H1 (cell line): ENCODE results near the gene COMMD2. TPM values are rescaled to one million over a fixed set of nuclear protein-coding genes. Genes with fewer than 3 reads are reported as not detected.

Experiments
- CTCF ChIA-PET: fragments of 300-600 bp; sonication (Branson Sonifier 250); formaldehyde crosslinking; loops from one replicate; lab custom pipeline; 2021; ENCODE audit not compliant: partially characterized antibody; lab: Charles Lee
- POLR2A ChIA-PET: fragments of 300-600 bp; sonication (Branson Sonifier 250); formaldehyde crosslinking; loops from one replicate; lab custom pipeline; 2021; ENCODE audit warnings: inconsistent platforms; ENCODE audit not compliant: partially characterized antibody; lab: Charles Lee
- DNase-seq, 2 experiments: peaks; one replicate each; pipeline versions ENCODE4 v3.0.0 to v3.0.0-alpha.2; 2010 to 2022; ENCODE audit warnings: low spot score in 2 of 2, low read depth in 1 of 2, mixed read lengths in 1 of 2
- FAIRE-seq: peaks from 2 replicates; lab custom pipeline; 2011; peaks lifted over from hg19 to GRCh38; lab: Jason Lieb, UNC
- H2AFZ ChIP-seq: 2 replicates; pipeline ENCODE4 v1.8.1; 2012; ENCODE audit warnings: low read length, inconsistent platforms
- H2AK5ac ChIP-seq: 2 replicates; pipeline ENCODE4 v1.6.1; 2013; ENCODE audit warnings: low read depth, low read length
- H2BK120ac ChIP-seq: replicated peaks from 2 replicates; pipeline ENCODE3; 2013; ENCODE audit warnings: low read depth, low read length, inconsistent platforms
- H2BK12ac ChIP-seq: 2 replicates; pipeline ENCODE4 v1.6.1; 2013; ENCODE audit warnings: low read depth, low read length
- H2BK15ac ChIP-seq: 2 replicates; pipeline ENCODE4 v1.6.1; 2013; ENCODE audit warnings: low read length
- H2BK20ac ChIP-seq: 2 replicates; pipeline ENCODE4 v1.6.1; 2013; ENCODE audit warnings: low read length
- H2BK5ac ChIP-seq: 2 replicates; pipeline ENCODE4 v1.6.1; 2013; ENCODE audit warnings: low read depth, low read length
- H3K14ac ChIP-seq: 2 replicates; pipeline ENCODE4 v1.6.1; 2013; ENCODE audit warnings: inconsistent platforms; ENCODE audit not compliant: insufficient read length
- H3K18ac ChIP-seq: 2 replicates; pipeline ENCODE4 v1.6.1; 2013; ENCODE audit warnings: low read length; ENCODE audit errors: extremely low read depth
- H3K23ac ChIP-seq: 2 replicates; pipeline ENCODE4 v1.6.1; 2013; ENCODE audit warnings: inconsistent platforms; ENCODE audit not compliant: insufficient read length
- H3K23me2 ChIP-seq: 2 replicates; pipeline ENCODE4 v1.6.1; 2013; ENCODE audit warnings: low read depth, low read length
- H3K27ac ChIP-seq: 2 replicates; pipeline ENCODE4 v1.6.1; 2011; ENCODE audit warnings: low read depth, low read length, inconsistent platforms
- H3K27me3 ChIP-seq, 4 experiments: replicated peaks in 1 of 4; 1 replicate in 1 of 4; 2 replicates in 3 of 4; pipeline versions ENCODE4 v1.6.1 to v1.8.1; 2011 to 2013; ENCODE audit warnings: low read length in 3 of 4, mild to moderate bottlenecking in 3 of 4, inconsistent platforms in 2 of 4, mixed read lengths in 2 of 4, moderate library complexity in 1 of 4; ENCODE audit not compliant: control insufficient read depth in 3 of 4, insufficient read depth in 3 of 4; ENCODE audit errors: extremely low read depth in 1 of 4
- H3K36me3 ChIP-seq, 4 experiments: 2 replicates each; pipeline versions ENCODE4 v1.6.1 to v1.8.1; 2011 to 2013; ENCODE audit warnings: mild to moderate bottlenecking in 4 of 4, low read length in 3 of 4, moderate library complexity in 2 of 4, control low read depth in 1 of 4, inconsistent platforms in 1 of 4; ENCODE audit not compliant: insufficient read depth in 4 of 4, control insufficient read depth in 2 of 4
- H3K4ac ChIP-seq: replicated peaks from 2 replicates; pipeline ENCODE3; 2013; ENCODE audit warnings: low read length, low read depth, mixed read lengths, inconsistent platforms; ENCODE audit not compliant: insufficient read length
- H3K4me1 ChIP-seq, 4 experiments: replicated peaks in 1 of 4; 1 replicate in 1 of 4; 2 replicates in 3 of 4; pipeline versions ENCODE4 v1.6.1 to v1.8.1; 2011 to 2013; ENCODE audit warnings: low read length in 3 of 4, inconsistent platforms in 2 of 4, mixed read lengths in 1 of 4; ENCODE audit not compliant: insufficient read depth in 4 of 4, control insufficient read depth in 3 of 4
- H3K4me2 ChIP-seq, 2 experiments: 2 replicates each; pipeline versions ENCODE4 v1.6.1 to v1.8.1; 2011 to 2013; ENCODE audit warnings: low read depth in 2 of 2, low read length in 2 of 2, control low read depth in 1 of 2, inconsistent platforms in 1 of 2, mild to moderate bottlenecking in 1 of 2; ENCODE audit not compliant: insufficient read depth in 1 of 2
- H3K4me3 ChIP-seq, 4 experiments: fragments of 200-600, 300-600 bp in 1 of 4; sonication (generic), shearing (Covaris generic), sonication (Bioruptor Twin) in 1 of 4; 2 replicates each; pipeline versions ENCODE4 v1.5.1 to v1.8.1; 2011 to 2016; ENCODE audit warnings: low read length in 4 of 4, low read depth in 3 of 4, control low read depth in 2 of 4, inconsistent platforms in 2 of 4, mild to moderate bottlenecking in 2 of 4, mixed read lengths in 1 of 4, moderate library complexity in 1 of 4; ENCODE audit not compliant: insufficient read depth in 2 of 4; ENCODE audit errors: extremely low read depth in 1 of 4
- H3K56ac ChIP-seq: replicated peaks from 2 replicates; pipeline ENCODE3; 2013; ENCODE audit warnings: low read depth, mild to moderate bottlenecking, mixed read lengths, low read length, inconsistent platforms; ENCODE audit not compliant: insufficient read length
- H3K79me1 ChIP-seq: 2 replicates; pipeline ENCODE4 v1.6.1; 2013; ENCODE audit warnings: low read depth, low read length, control low read depth
- H3K79me2 ChIP-seq, 2 experiments: 2 replicates each; pipeline versions ENCODE4 v1.6.1 to v1.8.1; 2012 to 2013; ENCODE audit warnings: low read length in 2 of 2, mild to moderate bottlenecking in 2 of 2, inconsistent platforms in 1 of 2; ENCODE audit not compliant: insufficient read depth in 2 of 2, control insufficient read depth in 1 of 2
- H3K9ac ChIP-seq, 4 experiments: replicated peaks in 1 of 4; 1 replicate in 1 of 4; 2 replicates in 3 of 4; pipeline versions ENCODE4 v1.6.1 to v1.8.1; 2011 to 2013; ENCODE audit warnings: low read depth in 3 of 4, low read length in 3 of 4, control low read depth in 2 of 4, mild to moderate bottlenecking in 2 of 4, moderate library complexity in 2 of 4, inconsistent platforms in 1 of 4; ENCODE audit errors: extremely low read depth in 1 of 4
- H3K9me3 ChIP-seq, 2 experiments: 2 replicates each; pipeline versions ENCODE4 v1.6.1 to v1.8.1; 2012 to 2013; ENCODE audit warnings: mild to moderate bottlenecking in 2 of 2, moderate library complexity in 2 of 2, control low read depth in 1 of 2, inconsistent platforms in 1 of 2, low read depth in 1 of 2, low read length in 1 of 2, mixed read lengths in 1 of 2; ENCODE audit not compliant: insufficient read depth in 2 of 2
- H4K20me1 ChIP-seq, 2 experiments: replicated peaks in 1 of 2; 2 replicates each; pipeline versions ENCODE3 to v1.8.1; 2011 to 2013; ENCODE audit warnings: inconsistent platforms in 2 of 2, low read length in 2 of 2, mild to moderate bottlenecking in 1 of 2; ENCODE audit not compliant: insufficient read depth in 2 of 2, control insufficient read depth in 1 of 2
- H4K5ac ChIP-seq: 2 replicates; pipeline ENCODE4 v1.6.1; 2013; ENCODE audit warnings: low read length, low read depth, mixed read lengths, inconsistent platforms; ENCODE audit not compliant: insufficient read length
- H4K8ac ChIP-seq: 2 replicates; pipeline ENCODE4 v1.8.0; 2013; ENCODE audit warnings: mild to moderate bottlenecking, moderate library complexity, low read length, inconsistent platforms; ENCODE audit not compliant: insufficient read depth; ENCODE audit errors: extremely low read depth
- H4K91ac ChIP-seq: replicated peaks from 2 replicates; pipeline ENCODE3; 2013; ENCODE audit warnings: low read length, mixed read lengths, inconsistent platforms; ENCODE audit not compliant: insufficient read length
- CBX8 ChIP-seq: fragments of 300-800, 300-1000 bp; sonication (generic); IDR thresholded peaks from 2 replicates; pipeline ENCODE4 v1.7.1; 2016; ENCODE audit warnings: low read depth, low read length, borderline replicate concordance
- HDAC2 ChIP-seq, 2 experiments: fragments of 300-600 bp in 1 of 2; sonication (generic) in 1 of 2; IDR thresholded peaks; 2 replicates each; pipeline ENCODE4 v1.6.1; 2011 to 2012; ENCODE audit warnings: low read depth in 2 of 2, low read length in 2 of 2, mild to moderate bottlenecking in 2 of 2, moderate library complexity in 2 of 2, borderline replicate concordance in 1 of 2, inconsistent platforms in 1 of 2
- NANOG ChIP-seq: IDR thresholded peaks from 2 replicates; pipeline ENCODE4 v1.6.1; 2011; ENCODE audit warnings: low read length, low read depth, mild to moderate bottlenecking, inconsistent platforms; ENCODE audit not compliant: insufficient read depth, poor library complexity, severe bottlenecking
- POLR2A ChIP-seq, 2 experiments: IDR thresholded peaks; 1 replicate in 1 of 2; 2 replicates in 1 of 2; pipeline ENCODE4 v1.6.1; 2011; ENCODE audit warnings: low read depth in 2 of 2, low read length in 2 of 2, mild to moderate bottlenecking in 2 of 2; ENCODE audit errors: control extremely low read depth in 1 of 2
- POU5F1 ChIP-seq: IDR thresholded peaks from 2 replicates; pipeline ENCODE4 v1.6.1; 2011; ENCODE audit warnings: low read depth, mild to moderate bottlenecking, low read length, moderate library complexity
- RAD21 ChIP-seq, 2 experiments: IDR thresholded peaks in 1 of 2; conservative IDR thresholded peaks in 1 of 2; 2 replicates each; pipeline ENCODE4 v1.6.1; 2011; ENCODE audit warnings: low read depth in 2 of 2, low read length in 2 of 2, improper control_type of control experiment in 1 of 2, inconsistent platforms in 1 of 2, mild to moderate bottlenecking in 1 of 2, moderate library complexity in 1 of 2
- SP1 ChIP-seq: IDR thresholded peaks from 2 replicates; pipeline ENCODE4 v1.6.1; 2011; ENCODE audit warnings: low read depth, low read length
- SUZ12 ChIP-seq: fragments of 200-600 bp; sonication (generic); IDR thresholded peaks from 2 replicates; pipeline ENCODE4 v1.6.1; 2012; ENCODE audit warnings: mild to moderate bottlenecking, inconsistent platforms, low read length, moderate library complexity, mixed read lengths
- TCF12 ChIP-seq: IDR thresholded peaks from 2 replicates; pipeline ENCODE4 v1.6.1; 2011; ENCODE audit warnings: low read depth, mild to moderate bottlenecking, low read length
- WGBS, 2 experiments: shearing (Covaris generic) in 1 of 2; methylation state at CpG; one replicate each; pipeline versions ENCODE4 v1.1.6 to v1.1.7; 2013 to 2015; ENCODE audit warnings: low lambda C conversion rate in 2 of 2, mixed read lengths in 2 of 2, inconsistent platforms in 1 of 2, low coverage in 1 of 2, missing lambda C conversion rate in 1 of 2; ENCODE audit not compliant: insufficient replicate concordance in 2 of 2, insufficient coverage in 1 of 2, insufficient read length in 1 of 2; ENCODE audit errors: extremely low coverage in 1 of 2, missing lambda C conversion rate in 1 of 2; 5-methylcytosine and 5-hydroxymethylcytosine counted together
- polyA plus RNA-seq, 7 experiments: library from polyadenylated mRNA; depleted of rRNA in 3 of 7; stranded (reverse) in 5 of 7; unstranded in 2 of 7; fragments of >200 nt in 5 of 7; fragments of 200-250 nt in 2 of 7; gene quantifications; 1 replicate in 5 of 7; 2 replicates in 1 of 7; 4 replicates in 1 of 7; pipeline versions ENCODE4 v1.2.1 to v1.2.3, GENCODE V29; 2011 to 2013; ENCODE audit warnings: missing spikeins in 2 of 7, mixed read lengths in 2 of 7
- total RNA-seq: library from RNA; stranded (reverse); fragmentation: NEBNext Ultra II Directional; extraction: Animal tissue kit (Norgen Biotek cat#: 25700); gene quantifications from 2 replicates; pipeline ENCODE4 v1.2.1, GENCODE V29; 2021
- TF ChIP-seq, protein P1 (sequence below): IDR thresholded peaks from 2 replicates; pipeline ENCODE4 v1.6.1; 2011; ENCODE audit warnings: low read length, improper control_type of control experiment

Gene COMMD2
- total and polyA plus RNA-seq, 2 of the 8 experiments (the other 6 are each of a cell fraction or from before 2014, with no cell fraction given): 20.2 to 57.2 TPM

DNA sequence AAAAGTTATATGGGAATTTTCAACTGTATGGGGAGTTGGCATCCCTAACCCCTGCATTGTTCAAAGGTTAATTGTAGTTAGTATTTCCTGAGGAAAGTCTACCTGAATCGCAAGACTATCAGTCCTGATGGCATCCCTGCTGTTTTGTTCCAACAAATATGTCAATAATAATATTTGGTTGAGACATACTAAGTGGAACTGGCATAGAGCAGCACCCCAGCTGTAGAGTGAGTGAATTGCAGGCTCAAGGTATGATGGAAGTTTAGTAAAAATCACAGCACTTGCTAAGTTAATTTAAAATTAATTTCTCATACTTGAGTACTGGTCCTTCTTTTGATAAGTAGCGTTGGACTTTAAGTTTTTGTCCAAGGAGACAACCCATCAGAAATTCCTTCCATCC, 18.0 kb upstream of the COMMD2 start:
- Histone ChIP-seq H2BK20ac (no peak overlapping the region), H3K18ac (no peak overlapping the region), H3K56ac (no peak overlapping the region), H3K23ac (no peak overlapping the region), H2BK5ac (no peak overlapping the region), H2BK120ac (no peak overlapping the region), H4K5ac (no peak overlapping the region), H3K4me1 (no peaks in the 10 kb centered on the region), H2AK5ac (no peak overlapping the region), H3K27me3 (no peaks in the 10 kb centered on the region), H4K20me1 (no peaks in the 10 kb centered on the region), H3K4me2 (no peak overlapping the region), H3K14ac (no peak overlapping the region), H2BK15ac (no peak overlapping the region), H2BK12ac (no peak overlapping the region), H3K36me3 (no peaks in the 10 kb centered on the region), H3K27ac (no peak overlapping the region), H3K4me3 (no peak overlapping the region), H3K9ac (no peak overlapping the region), H3K23me2 (no peaks in the 10 kb centered on the region; the same call in 1 of the 2 replicates), H3K4ac (no peak overlapping the region), H4K8ac (no peak overlapping the region), H3K79me2 (no peaks in the 10 kb centered on the region), H3K79me1 (no peaks in the 10 kb centered on the region), H3K9me3 (no peaks in the 10 kb centered on the region), H2AFZ (no peak overlapping the region), H4K91ac (no peak overlapping the region)
- DNase-seq (no peak), FAIRE-seq (no peak)
- 83% methylated on average over 2 of the region's 2 CpGs; no CpG with 5 or more reads in 1 of the 2 experiments for WGBS, 2 experiments
- TF ChIP-seq SP1: no peak
- no peak for TF ChIP-seq SUZ12
- no peak for TF ChIP-seq TCF12
- TF ChIP-seq HDAC2 (IDR thresholded peaks at IDR 0.05; ENCODE audit: borderline replicate concordance in 1 of 2, low read depth in 2 of 2, low read length in 2 of 2): no peak
- TF ChIP-seq CBX8: no peak
- TF ChIP-seq RAD21 (IDR thresholded peaks at IDR 0.05 in 1 of 2, conservative IDR thresholded peaks at IDR 0.05 in 1 of 2; ENCODE audit: low read depth in 2 of 2, low read length in 2 of 2): no peak
- TF ChIP-seq, protein P1, sequence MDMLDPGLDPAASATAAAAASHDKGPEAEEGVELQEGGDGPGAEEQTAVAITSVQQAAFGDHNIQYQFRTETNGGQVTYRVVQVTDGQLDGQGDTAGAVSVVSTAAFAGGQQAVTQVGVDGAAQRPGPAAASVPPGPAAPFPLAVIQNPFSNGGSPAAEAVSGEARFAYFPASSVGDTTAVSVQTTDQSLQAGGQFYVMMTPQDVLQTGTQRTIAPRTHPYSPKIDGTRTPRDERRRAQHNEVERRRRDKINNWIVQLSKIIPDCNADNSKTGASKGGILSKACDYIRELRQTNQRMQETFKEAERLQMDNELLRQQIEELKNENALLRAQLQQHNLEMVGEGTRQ: no peak
- no peak for TF ChIP-seq POU5F1
- no peak for TF ChIP-seq NANOG
- TF ChIP-seq POLR2A (IDR thresholded peaks at IDR 0.05; ENCODE audit: control extremely low read depth in 1 of 2, low read depth in 2 of 2, low read length in 2 of 2): no peak
- POLR2A ChIA-PET: interaction anchor here (1.5 kb wide), 1 partner anchor 43 kb away, joined by 3 read pairs; the partner anchor contains the start of gene RNF13
- CTCF ChIA-PET: interaction anchor here (0.6 to 11.0 kb wide), 35 partner anchors 9 to 281 kb away, joined by 3 to 103 read pairs (median 6); partner anchors contain the start of genes ANKUB1, COMMD2, RNF13 and WWTR1
